Articular chondrocyte of knee joint (primary cell): Measurements from ENCODE around the gene TMEM8B. TPM values are rescaled to one million over a fixed set of nuclear protein-coding genes. Genes with fewer than 3 reads are reported as not detected.

Source experiments
- small RNA-seq: library from RNA; depleted of rRNA; stranded (forward); fragments of <200 nt; gene quantifications from one replicate; pipeline ENCODE3, GENCODE V24; 2012
- total RNA-seq: library from RNA; depleted of rRNA; stranded (reverse); fragments of >200 nt; gene quantifications from 2 replicates; pipeline ENCODE4 v1.2.3, GENCODE V29; 2012

The TMEM8B gene, protein sequence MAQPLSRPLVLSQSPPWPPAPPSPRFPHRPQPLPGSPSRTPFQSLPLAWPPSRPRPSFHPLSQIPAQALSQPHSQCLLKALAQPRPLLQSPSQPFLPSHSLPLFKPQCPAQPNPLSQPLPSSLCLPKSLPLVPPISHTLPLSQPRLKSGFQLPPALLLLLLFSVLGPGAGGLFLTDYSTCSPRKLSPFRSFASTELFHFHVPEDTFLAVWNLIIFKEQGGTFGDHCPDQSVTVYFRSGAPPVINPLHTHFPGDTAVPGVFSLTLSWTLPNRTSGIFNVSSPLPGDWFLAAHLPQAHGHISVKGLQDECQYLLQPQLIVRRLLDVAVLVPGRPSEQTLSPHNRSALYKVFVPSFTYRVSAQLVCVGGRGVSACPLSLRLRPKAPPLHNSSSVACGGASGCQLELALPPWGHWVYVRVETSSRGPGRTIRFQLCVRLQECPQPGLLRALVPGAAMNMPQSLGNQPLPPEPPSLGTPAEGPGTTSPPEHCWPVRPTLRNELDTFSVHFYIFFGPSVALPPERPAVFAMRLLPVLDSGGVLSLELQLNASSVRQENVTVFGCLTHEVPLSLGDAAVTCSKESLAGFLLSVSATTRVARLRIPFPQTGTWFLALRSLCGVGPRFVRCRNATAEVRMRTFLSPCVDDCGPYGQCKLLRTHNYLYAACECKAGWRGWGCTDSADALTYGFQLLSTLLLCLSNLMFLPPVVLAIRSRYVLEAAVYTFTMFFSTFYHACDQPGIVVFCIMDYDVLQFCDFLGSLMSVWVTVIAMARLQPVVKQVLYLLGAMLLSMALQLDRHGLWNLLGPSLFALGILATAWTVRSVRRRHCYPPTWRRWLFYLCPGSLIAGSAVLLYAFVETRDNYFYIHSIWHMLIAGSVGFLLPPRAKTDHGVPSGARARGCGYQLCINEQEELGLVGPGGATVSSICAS
- 4.4 and 4.5 TPM in 2 replicates for total RNA-seq

DNA sequence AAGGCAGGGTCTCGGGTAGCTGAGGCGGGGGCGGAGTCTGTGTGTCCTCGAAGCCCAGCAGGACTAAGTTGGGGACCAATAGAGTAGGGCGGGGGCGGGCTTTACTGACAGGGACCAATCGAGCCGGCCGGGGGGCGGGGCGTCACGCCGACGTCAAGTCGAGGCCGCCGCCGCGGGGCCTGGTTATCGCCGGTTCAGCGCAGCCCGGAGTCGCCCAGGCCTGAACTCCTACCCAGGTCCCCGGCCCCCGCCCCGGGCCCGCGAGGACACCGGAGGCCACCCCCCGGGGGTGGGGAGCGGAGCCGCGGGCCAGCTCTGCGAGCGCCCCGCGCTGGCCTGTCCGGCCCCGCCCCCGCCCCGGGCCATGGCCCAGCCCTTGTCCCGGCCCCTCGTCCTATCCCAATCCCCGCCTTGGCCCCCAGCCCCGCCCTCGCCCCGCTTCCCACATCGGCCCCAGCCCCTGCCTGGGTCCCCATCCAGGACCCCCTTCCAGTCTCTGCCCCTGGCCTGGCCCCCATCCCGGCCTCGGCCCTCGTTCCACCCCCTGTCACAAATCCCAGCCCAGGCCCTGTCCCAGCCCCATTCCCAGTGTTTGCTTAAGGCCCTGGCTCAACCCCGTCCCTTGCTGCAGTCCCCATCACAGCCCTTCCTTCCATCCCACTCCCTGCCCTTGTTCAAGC, at the start of gene TMEM8B:
Gene TMEM8B (plus strand): TSS at position 145 of the 680 bp plus-strand sequence. CDS start 220 bp downstream, at position 365.

DNA sequence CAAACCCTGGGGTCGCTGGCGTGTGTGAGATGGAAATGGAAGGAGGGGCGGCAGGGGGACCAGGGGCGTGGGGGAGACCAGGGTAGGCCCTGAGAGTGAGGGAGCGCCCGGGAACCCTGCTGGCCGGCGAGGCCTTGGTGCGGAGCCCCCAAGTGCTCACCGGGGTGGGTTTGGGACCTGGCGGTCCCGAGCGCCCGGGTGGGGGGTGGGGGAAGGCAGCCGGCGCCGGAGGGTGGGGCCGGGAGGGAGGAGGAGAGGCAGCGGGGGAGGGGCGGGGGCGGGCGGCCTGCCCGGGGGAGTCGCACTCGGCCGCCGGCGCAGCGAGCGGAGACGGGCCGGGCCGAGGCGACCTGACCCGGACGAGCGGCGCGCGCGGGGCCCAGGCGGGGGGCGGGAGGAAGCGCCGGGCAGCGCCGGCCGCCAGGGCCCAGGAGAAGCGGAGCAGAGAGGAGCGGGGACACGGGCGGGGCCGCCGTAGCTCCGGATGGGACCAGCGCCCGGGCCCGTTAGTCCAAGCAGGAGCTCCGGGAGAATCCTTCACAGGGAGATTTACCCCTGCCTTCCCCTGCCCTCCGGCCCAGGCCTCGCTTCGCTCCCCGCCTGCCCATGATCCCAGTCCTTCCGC, 37.6 kb upstream of the TMEM8B start, which contains the start of gene NPR2:
Gene NPR2 (plus strand): TSS at position 295 of the 625 bp plus-strand sequence. CDS start 818 bp downstream, outside the sequence.

DNA sequence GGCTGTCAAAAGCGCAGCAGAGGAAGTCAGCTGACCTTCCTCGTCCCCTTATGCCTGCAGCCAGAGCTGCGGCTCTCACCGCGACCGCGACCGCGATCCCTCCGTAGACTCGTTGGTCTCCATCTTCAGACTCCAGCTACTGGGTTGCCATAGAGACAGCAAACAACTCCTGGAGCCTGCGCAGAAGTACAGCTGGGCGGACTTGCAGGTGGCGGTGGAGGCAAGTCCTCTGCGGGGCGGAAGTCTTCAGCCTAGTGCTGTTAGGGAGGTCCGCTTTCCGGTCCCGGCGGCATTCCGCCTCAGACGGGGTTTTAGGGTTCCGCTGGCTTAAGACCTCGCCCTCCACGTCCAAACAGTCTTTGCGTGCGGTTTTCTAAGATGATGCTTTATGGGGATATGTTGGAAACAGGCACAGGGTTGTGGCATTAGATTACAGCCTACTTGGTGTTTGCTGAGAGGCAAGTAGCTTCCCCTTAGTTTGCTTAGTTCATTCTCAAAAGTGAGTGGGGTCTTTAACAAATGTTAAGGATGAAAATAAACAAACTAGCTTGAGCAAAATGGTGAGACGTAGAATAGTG, 16.9 kb upstream of the TMEM8B start, which contains the start of gene SPAG8:
Gene SPAG8 (minus strand): TSS at position 238 of the 578 bp plus-strand sequence. CDS start 115 bp downstream, at position 123.

DNA sequence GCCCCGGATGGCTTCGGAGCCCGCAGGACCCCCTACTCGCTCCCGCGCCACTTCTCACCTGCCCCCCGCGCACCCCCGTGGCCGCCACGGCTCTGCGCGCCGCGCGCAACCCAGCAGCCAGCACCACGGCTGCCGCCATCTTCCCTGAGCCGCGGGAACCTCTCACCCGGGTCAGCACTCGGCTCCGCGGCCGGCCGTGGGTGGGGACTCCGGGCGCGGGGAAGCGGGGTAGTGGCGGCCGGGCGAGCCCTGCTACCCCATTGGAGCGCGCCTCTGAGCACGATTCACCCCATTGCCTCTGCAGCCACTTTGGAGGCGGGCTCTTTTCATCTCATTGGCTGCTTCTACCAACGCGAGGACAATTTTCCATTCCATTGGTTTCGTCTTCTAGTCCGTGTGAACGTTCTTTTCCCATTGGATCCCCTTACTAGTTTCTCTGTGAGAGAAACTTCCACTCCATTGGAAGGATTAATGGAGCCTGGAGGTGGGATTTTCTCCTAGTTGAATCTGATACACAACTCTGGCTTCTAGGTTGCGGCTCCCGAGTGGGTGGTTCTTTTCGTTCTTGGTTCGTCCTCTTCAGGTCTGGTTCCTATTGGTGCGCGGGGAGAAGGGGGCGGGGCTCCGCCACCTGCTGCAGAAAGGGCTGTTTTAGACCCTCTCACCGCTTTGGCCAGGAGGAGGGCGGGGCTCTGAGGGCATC, 14.0 kb upstream of the TMEM8B start, which contains the start of gene HINT2:
Gene HINT2 (minus strand): TSS at position 202 of the 703 bp plus-strand sequence. CDS start 63 bp downstream, at position 139.

DNA sequence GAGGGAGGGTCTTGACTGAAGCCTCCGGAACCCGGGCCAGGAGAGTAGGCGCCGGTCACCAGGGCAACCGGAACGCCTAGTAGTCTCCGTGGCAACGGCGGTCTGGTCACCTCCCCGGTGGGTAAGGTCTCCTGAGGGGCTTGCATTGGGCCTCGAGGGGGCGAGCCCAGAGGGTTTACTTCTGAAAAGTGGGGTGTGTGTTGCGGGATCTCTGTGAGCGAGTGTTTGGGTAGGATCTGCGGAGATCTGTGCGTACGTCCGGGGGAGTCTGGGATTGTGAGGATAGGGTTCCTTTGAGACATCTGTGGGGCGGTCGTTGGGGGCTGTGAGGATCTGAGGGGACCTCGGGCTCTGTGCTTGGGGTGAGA, 328 bp upstream of the TMEM8B start, which contains the start of gene FAM221B:
Gene FAM221B (minus strand): TSS at position 17 of the 368 bp plus-strand sequence. CDS start 2,571 bp downstream, outside the sequence.

DNA sequence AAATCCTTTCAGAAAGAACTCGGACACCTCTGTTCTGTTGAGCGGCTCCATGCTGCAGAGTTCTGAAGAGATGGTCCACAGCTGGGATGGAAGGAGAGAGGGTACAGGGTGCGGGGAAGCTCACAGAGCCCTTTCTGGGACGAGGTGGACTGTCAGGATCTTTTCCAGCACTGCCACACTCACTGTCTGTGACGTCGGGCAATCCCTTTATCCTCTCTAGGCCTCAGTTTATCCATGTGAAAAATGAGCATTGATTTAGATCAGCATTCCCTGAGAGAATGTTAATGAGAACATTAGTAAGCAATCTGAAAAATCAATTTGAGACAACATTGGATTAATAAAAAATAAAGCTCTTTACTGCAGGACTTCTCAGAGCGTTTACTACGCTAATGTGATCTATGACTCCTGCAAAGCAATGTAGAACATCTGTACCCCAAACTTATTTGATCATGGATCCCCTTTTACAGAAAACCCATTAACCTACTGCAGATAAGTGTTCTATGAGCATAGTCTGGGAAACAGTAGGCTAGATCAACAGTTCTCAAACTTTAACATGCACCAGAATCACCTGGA, 41.4 kb downstream of the TMEM8B start, which contains the start of gene OR13J1:
Gene OR13J1 (minus strand): TSS at position 51 of the 573 bp plus-strand sequence. CDS start 0 bp downstream, at position 51.

DNA sequence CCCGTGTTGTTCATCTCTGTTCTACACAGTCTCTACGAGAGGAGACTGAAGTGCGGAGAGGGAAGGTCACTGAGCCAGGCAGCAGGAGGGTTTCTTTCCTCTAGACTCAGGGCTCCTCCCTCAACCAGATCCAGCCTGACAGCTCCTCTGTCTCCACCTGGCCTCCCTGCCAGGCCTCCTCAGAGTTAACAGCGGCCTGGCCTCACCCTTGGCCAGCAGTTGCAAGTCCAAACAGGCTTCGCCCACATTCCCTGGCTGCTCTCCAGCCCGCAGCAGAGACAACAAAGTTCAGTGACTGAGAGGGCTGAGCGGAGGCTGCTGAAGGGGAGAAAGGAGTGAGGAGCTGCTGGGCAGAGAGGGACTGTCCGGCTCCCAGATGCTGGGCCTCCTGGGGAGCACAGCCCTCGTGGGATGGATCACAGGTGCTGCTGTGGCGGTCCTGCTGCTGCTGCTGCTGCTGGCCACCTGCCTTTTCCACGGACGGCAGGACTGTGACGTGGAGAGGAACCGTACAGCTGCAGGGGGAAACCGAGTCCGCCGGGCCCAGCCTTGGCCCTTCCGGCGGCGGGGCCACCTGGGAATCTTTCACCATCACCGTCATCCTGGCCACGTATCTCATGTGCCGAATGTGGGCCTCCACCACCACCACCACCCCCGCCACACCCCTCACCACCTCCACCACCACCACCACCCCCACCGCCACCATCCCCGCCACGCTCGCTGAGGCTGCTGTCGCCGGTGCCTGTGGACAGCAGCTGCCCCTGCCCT, 77.1 kb downstream of the TMEM8B start, which contains the start of gene HRCT1:
Gene HRCT1 (plus strand): TSS at position 291 of the 768 bp plus-strand sequence. CDS start 86 bp downstream, at position 377.

DNA sequence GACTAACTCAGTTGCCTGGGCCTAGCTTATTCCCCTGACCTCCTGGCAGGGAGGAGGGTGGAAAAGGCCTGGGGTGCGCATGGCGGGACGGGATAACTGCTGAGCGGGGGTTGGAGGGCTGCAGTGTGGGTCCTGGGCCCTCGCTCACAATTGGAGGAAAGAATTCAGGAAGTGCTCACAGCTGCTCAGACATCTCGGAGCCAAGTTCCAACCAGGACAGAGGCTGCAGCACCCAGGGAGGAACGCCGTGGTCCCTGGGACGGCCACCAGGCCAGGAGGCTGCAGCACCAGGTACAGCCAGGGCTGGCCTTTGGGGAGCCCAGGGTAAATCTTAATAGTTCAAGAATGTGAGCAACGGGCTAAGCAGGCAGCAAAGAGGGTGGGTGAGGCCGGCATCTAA, 80.2 kb downstream of the TMEM8B start, which contains the start of gene SPAAR:
Gene SPAAR (plus strand): TSS at position 217 of the 400 bp plus-strand sequence. CDS start 974 bp downstream, outside the sequence.

Small RNA genes lying within 50 kb of the gene (small RNA-seq; reads per million reads assigned to genes)
- not detected for gene HINT2

Other genes starting within 250 kb of the TMEM8B start
- gene TESK1, start 224.0 kb upstream of the TMEM8B start, total RNA-seq: 12.5 and 18.9 TPM in 2 replicates
- gene CD72, start 210.8 kb upstream of the TMEM8B start, total RNA-seq: 2.7 and 2.8 TPM in 2 replicates
- gene SIT1, start 178.3 kb upstream of the TMEM8B start, total RNA-seq: 0.39 and 0.43 TPM in 2 replicates
- gene RMRP, start 171.2 kb upstream of the TMEM8B start, total RNA-seq: 17,926 and 21,117 TPM in 2 replicates
- 9.9 and 14.6 TPM in 2 replicates for gene CCDC107, start 170.9 kb upstream of the TMEM8B start, total RNA-seq
- gene ARHGEF39, start 164.0 kb upstream of the TMEM8B start, total RNA-seq: 0.39 and 5.5 TPM in 2 replicates
- 0.86 and 2.2 TPM in 2 replicates for gene CA9, start 155.3 kb upstream of the TMEM8B start, total RNA-seq
- 755 and 824 TPM in 2 replicates for gene TPM2, start 139.3 kb upstream of the TMEM8B start, total RNA-seq
- 275 and 305 TPM in 2 replicates for gene TLN1, start 97.0 kb upstream of the TMEM8B start, total RNA-seq
- gene CREB3, start 96.6 kb upstream of the TMEM8B start, total RNA-seq: 62.1 and 68.7 TPM in 2 replicates
- 25.0 and 31.8 TPM in 2 replicates for gene GBA2, start 80.0 kb upstream of the TMEM8B start, total RNA-seq
- 20.2 and 22.1 TPM in 2 replicates for gene RGP1, start 79.9 kb upstream of the TMEM8B start, total RNA-seq
- gene MSMP, start 75.0 kb upstream of the TMEM8B start, total RNA-seq: 1.4 and 11.6 TPM in 2 replicates
- 29.2 and 38.3 TPM in 2 replicates for gene NPR2, start 37.6 kb upstream of the TMEM8B start, total RNA-seq
- gene SPAG8, start 17.0 kb upstream of the TMEM8B start, total RNA-seq: 0.52 and 1.2 TPM in 2 replicates
- 15.3 and 19.1 TPM in 2 replicates for gene HINT2, start 14.2 kb upstream of the TMEM8B start, total RNA-seq
- gene FAM221B, start 496 bp upstream of the TMEM8B start, total RNA-seq: not detected in 2 replicates
- not detected in 2 replicates for gene OR13J1, start 41.2 kb downstream of the TMEM8B start, total RNA-seq
- 4.7 and 5.9 TPM in 2 replicates for gene HRCT1, start 77.0 kb downstream of the TMEM8B start, total RNA-seq
- gene SPAAR, start 80.3 kb downstream of the TMEM8B start, total RNA-seq: 0.26 and 0.54 TPM in 2 replicates
- 0.39 and 0.43 TPM in 2 replicates for gene OR2S2, start 128.9 kb downstream of the TMEM8B start, total RNA-seq
- gene RECK, start 207.7 kb downstream of the TMEM8B start, total RNA-seq: 117 and 126 TPM in 2 replicates